K562 (cell line): ENCODE measurements around the gene KIAA1614. TPM values are rescaled to one million over a fixed set of nuclear protein-coding genes. Genes with fewer than 3 reads are reported as not detected.

ENCODE experiments used
- ARID3B ChIP-seq: fragments of 250-450 bp; sonication (Bioruptor Pico); IDR thresholded peaks from 2 replicates; pipeline ENCODE4 v1.4.0; 2020; ENCODE audit warnings: borderline replicate concordance
- CCAR2 ChIP-seq: fragments of 200-400 bp; formaldehyde crosslinking; IDR thresholded peaks from 2 replicates; pipeline ENCODE4 v1.6.1; 2017; ENCODE audit warnings: mild to moderate bottlenecking, low read depth, low read length
- CGGBP1 ChIP-seq: fragments of 250-450 bp; sonication (Bioruptor Pico); IDR thresholded peaks from 2 replicates; pipeline ENCODE4 v1.9.0; 2021; ENCODE audit warnings: mild to moderate bottlenecking
- CUX1 ChIP-seq: fragments of 200-800 bp; sonication (Bioruptor generic); IDR thresholded peaks from 2 replicates; pipeline ENCODE4 v1.6.1; 2016; ENCODE audit warnings: missing genetic modification characterization, missing compliant biosample characterization
- ELF4 ChIP-seq: fragments of 450-650 bp; formaldehyde crosslinking; IDR thresholded peaks from 2 replicates; pipeline ENCODE4 v1.4.0; 2022; ENCODE audit warnings: missing genetic modification characterization
- HDAC8 ChIP-seq: fragments of 450-650 bp; IDR thresholded peaks from 2 replicates; pipeline ENCODE4 v1.6.1; 2016; ENCODE audit warnings: mild to moderate bottlenecking, missing genetic modification characterization, moderate library complexity, missing compliant biosample characterization
- IRF1 ChIP-seq: sonication (generic); formaldehyde crosslinking; IDR thresholded peaks from 2 replicates; pipeline ENCODE4 v1.8.0; 2022; ENCODE audit warnings: missing genetic modification reagents, mild to moderate bottlenecking, borderline replicate concordance
- KAT2B ChIP-seq: IDR thresholded peaks from one replicate; pipeline ENCODE4 v1.6.1; 2012; ENCODE audit warnings: low read depth, mild to moderate bottlenecking, control low read depth, inconsistent platforms, low read length, moderate library complexity
- PPARD ChIP-seq: fragments of 250-450 bp; sonication (Bioruptor Pico); IDR thresholded peaks from 2 replicates; pipeline ENCODE4 v1.8.0; 2022; ENCODE audit warnings: inconsistent platforms, mild to moderate bottlenecking, moderate library complexity
- RAD21 ChIP-seq, 2 experiments: fragments of 250-450 bp in 1 of 2; fragments of 450-650 bp in 1 of 2; sonication (Bioruptor Pico) in 1 of 2; formaldehyde crosslinking in 1 of 2; IDR thresholded peaks in 1 of 2; conservative IDR thresholded peaks in 1 of 2; 2 replicates each; pipeline versions ENCODE4 v1.4.0 to v1.8.0; 2020 to 2022; ENCODE audit warnings: mild to moderate bottlenecking in 2 of 2, moderate library complexity in 1 of 2
- RBM39 ChIP-seq: fragments of 200-400 bp; formaldehyde crosslinking; optimal IDR thresholded peaks from 2 replicates; pipeline ENCODE3; 2018; ENCODE audit warnings: low read depth, low read length
- SNAPC5 ChIP-seq: fragments of 250-450 bp; sonication (Bioruptor Pico); IDR thresholded peaks from 2 replicates; pipeline ENCODE4 v1.8.0; 2021; ENCODE audit warnings: moderate library complexity, mild to moderate bottlenecking, inconsistent platforms
- TAL1 ChIP-seq: fragments of 450-650 bp; IDR thresholded peaks from 2 replicates; pipeline ENCODE4 v1.6.1; 2016; ENCODE audit warnings: mild to moderate bottlenecking
- ZBTB49 ChIP-seq: sonication (generic); formaldehyde crosslinking; IDR thresholded peaks from 2 replicates; pipeline ENCODE4 v1.8.0; 2022; ENCODE audit warnings: missing genetic modification reagents, mild to moderate bottlenecking, borderline replicate concordance
- ZNF311 ChIP-seq: fragments of 250-450 bp; sonication (Bioruptor Pico); IDR thresholded peaks from 2 replicates; pipeline ENCODE4 v1.4.0; 2020; ENCODE audit warnings: mild to moderate bottlenecking, moderate library complexity
- polyA plus RNA-seq, 8 experiments: library from polyadenylated mRNA; depleted of rRNA in 4 of 8; stranded (reverse) in 5 of 8; unstranded in 3 of 8; fragments of >200 nt; fragmentation: Nextera tagmentation in 2 of 8; fragmentation: Illumina TruSeq in 1 of 8; extraction: Ambion mirVana in 2 of 8; extraction: Trizol in 1 of 8; gene quantifications; 2 replicates each; pipeline versions ENCODE4 v1.2.1 to v1.2.3, GENCODE V29; 2011 to 2014; ENCODE audit warnings: inconsistent platforms in 1 of 8, missing spikeins in 1 of 8
- total RNA-seq, 7 experiments: library from RNA; depleted of rRNA in 6 of 7; stranded (reverse); fragments of >200 nt in 6 of 7; fragmentation: Illumina TruSeq in 2 of 7; extraction: Trizol in 2 of 7; gene quantifications; 2 replicates each; pipeline versions ENCODE4 v1.2.1 to v1.2.3, GENCODE V29; 2011 to 2021; ENCODE audit warnings: low replicate concordance in 1 of 7

The KIAA1614 gene
- total and polyA plus RNA-seq, 9 of the 15 experiments (the other 6 are each of a cell fraction or from before 2014, with no cell fraction given) = 0.01 to 1.1 (median 0.15) TPM; not detected in 1

GRCh38 chr1:180970333-180971079 lies 57.8 kb downstream of the KIAA1614 start (continued):
- no peak for TF ChIP-seq ZBTB49
- peak; percentile 68; the same call in 1 of the 2 replicates for TF ChIP-seq ELF4 (CRISPR knock-in tag)
- TF ChIP-seq CCAR2 = no peak
- TF ChIP-seq IRF1 = no peak
- no peak for TF ChIP-seq ZNF311
- no peak for TF ChIP-seq HDAC8 (tag)
- no peak for TF ChIP-seq ARID3B (CRISPR knock-in tag)
- no peak for TF ChIP-seq KAT2B
- TF ChIP-seq PPARD (CRISPR knock-in tag) = no peak
- TF ChIP-seq RBM39 = no peak
- no peak for TF ChIP-seq SNAPC5 (CRISPR knock-in tag)
- TF ChIP-seq TAL1 = peak; percentile 35; the same call in 1 of the 2 replicates
- TF ChIP-seq CUX1 (CRISPR knock-in tag) = no peak
- no peak for TF ChIP-seq RAD21 (CRISPR knock-in tag; conservative IDR thresholded peaks at IDR 0.05 in 1 of 2, IDR thresholded peaks at IDR 0.05 in 1 of 2)
- no peak for TF ChIP-seq CGGBP1 (CRISPR knock-in tag)
